ENCODE measurements around the gene NTN4. TPM values are rescaled to one million over a fixed set of nuclear protein-coding genes. Genes with fewer than 3 reads are reported as not detected.
"Not testable (repeated sequence)": the region's sequence is repeated elsewhere in the genome, so short reads cannot be mapped to it uniquely, and the experiment has no call there.

Gene NTN4
- total RNA-seq, 1 experiment from 2014 or later, result 9.6 TPM

- TF ChIP-seq CTCF (conservative IDR thresholded peaks at IDR 0.05; ENCODE audit: low read depth, low read length), result no peak
- no peak for TF ChIP-seq EZH2 (IDR thresholded peaks at IDR 0.05; ENCODE audit: borderline replicate concordance, low read depth, low read length, poor library complexity, severe bottlenecking)
- H3K36me3 ChIP-seq (ENCODE audit: insufficient read depth, low read length, poor library complexity, severe bottlenecking), result no peaks in the 10 kb centered on the region
- no peak overlapping the region for H3K27ac ChIP-seq (ENCODE audit: low read depth, low read length, poor library complexity, severe bottlenecking)
- intact Hi-C loops (cut with micrococcal nuclease; ENCODE audit: unreplicated experiment), result no loop called here
- no peaks in the 10 kb centered on the region for H3K9me3 ChIP-seq (ENCODE audit: low read depth, low read length, poor library complexity, severe bottlenecking)
- no peaks in the 10 kb centered on the region for H3K27me3 ChIP-seq (replicated peaks; ENCODE audit: insufficient read depth, low read depth, low read length, poor library complexity)
- ChIA-PET POLR2A (ENCODE audit: low non-redundant PET) (no interaction called here), CTCF (no interaction called here)
- peaks cover 13% of the 10 kb centered on the region for H3K4me1 ChIP-seq (ENCODE audit: insufficient read depth, low read length, poor library complexity, severe bottlenecking)
- no peak overlapping the region for H3K4me3 ChIP-seq (ENCODE audit: low read depth, low read length, poor library complexity, severe bottlenecking)
- no TSS peak for BruUV-seq (replicated peaks)
- DNase-seq (ENCODE audit: low spot score), result no peak
Measured at GRCh38 chr12:95738024-95738611, 52.4 kb downstream of the NTN4 start.

- DNase-seq (ENCODE audit: low spot score), result no peak
- Histone ChIP-seq H3K36me3 (ENCODE audit: insufficient read depth, low read length, poor library complexity, severe bottlenecking) (no peaks in the 10 kb centered on the region), H3K4me3 (ENCODE audit: low read depth, low read length, poor library complexity, severe bottlenecking) (no peak overlapping the region), H3K27me3 (replicated peaks; ENCODE audit: insufficient read depth, low read depth, low read length, poor library complexity) (no peaks in the 10 kb centered on the region), H3K27ac (ENCODE audit: low read depth, low read length, poor library complexity, severe bottlenecking) (no peak overlapping the region), H3K4me1 (ENCODE audit: insufficient read depth, low read length, poor library complexity, severe bottlenecking) (peaks cover 27% of the 10 kb centered on the region), H3K9me3 (ENCODE audit: low read depth, low read length, poor library complexity, severe bottlenecking) (no peaks in the 10 kb centered on the region)
- ChIA-PET POLR2A (ENCODE audit: low non-redundant PET) (no interaction called here), CTCF (no interaction called here)
- TF ChIP-seq CTCF (conservative IDR thresholded peaks at IDR 0.05; ENCODE audit: low read depth, low read length), result no peak
- TF ChIP-seq EZH2 (IDR thresholded peaks at IDR 0.05; ENCODE audit: borderline replicate concordance, low read depth, low read length, poor library complexity, severe bottlenecking), result no peak
- intact Hi-C loops (cut with micrococcal nuclease; ENCODE audit: unreplicated experiment), result no loop called here
- no TSS peak for BruUV-seq (replicated peaks)
Measured at GRCh38 chr12:95736631-95737030, 53.9 kb downstream of the NTN4 start.

GRCh38 chr12:95735728-95736127 lies 54.8 kb downstream of the NTN4 start:
- BruUV-seq (replicated peaks); CTCF ChIA-PET; POLR2A ChIA-PET (ENCODE audit: low non-redundant PET); H3K4me3 ChIP-seq (ENCODE audit: low read depth, low read length, poor library complexity, severe bottlenecking); intact Hi-C loops (cut with micrococcal nuclease; ENCODE audit: unreplicated experiment); DNase-seq (ENCODE audit: low spot score); H3K27me3 ChIP-seq (replicated peaks; ENCODE audit: insufficient read depth, low read depth, low read length, poor library complexity); H3K27ac ChIP-seq (ENCODE audit: low read depth, low read length, poor library complexity, severe bottlenecking); H3K9me3 ChIP-seq (ENCODE audit: low read depth, low read length, poor library complexity, severe bottlenecking); H3K36me3 ChIP-seq (ENCODE audit: insufficient read depth, low read length, poor library complexity, severe bottlenecking): not testable (repeated sequence)
- peaks cover 27% of the 10 kb centered on the region for H3K4me1 ChIP-seq (ENCODE audit: insufficient read depth, low read length, poor library complexity, severe bottlenecking)
